ENCODE results near the gene RPL13A. TPM values are rescaled to one million over a fixed set of nuclear protein-coding genes. Genes with fewer than 3 reads are reported as not detected.

The RPL13A gene
- total and polyA plus RNA-seq, 2 of the 13 experiments (the other 11 are each of a cell fraction or from before 2014, with no cell fraction given), result 2,601 to 3,407 TPM

GRCh38 chr19:49533551-49534488, 46.4 kb downstream of the RPL13A start:
- WGBS (ENCODE audit: low lambda C conversion rate), result 94% methylated on average over 58 of the region's 87 CpGs
- Histone ChIP-seq H3K36me3 (replicated peaks in 1 of 2; ENCODE audit: control insufficient read depth in 1 of 2, insufficient read depth in 2 of 2, low read length in 2 of 2) (peaks cover 12 to 37% of the 10 kb centered on the region in 2 experiments), H3K4me2 (ENCODE audit: low read depth, low read length) (no peak overlapping the region), H3K9ac (ENCODE audit: insufficient read depth, low read depth, low read length) (no peak overlapping the region), H3K27ac (ENCODE audit: extremely low read length, insufficient read depth, low read length) (no peak overlapping the region), H3K79me2 (ENCODE audit: insufficient read depth, low read length) (no peaks in the 10 kb centered on the region), H3K4me1 (ENCODE audit: insufficient read depth, low read length) (no peaks in the 10 kb centered on the region), H3K27me3 (ENCODE audit: control insufficient read depth in 1 of 2, insufficient read depth in 2 of 2, low read length in 2 of 2) (no peaks in the 10 kb centered on the region), H2AFZ (ENCODE audit: low read length) (no peak overlapping the region), H3K4me3 (replicated peaks in 1 of 3; ENCODE audit: insufficient read depth in 1 of 3, low read depth in 2 of 3, low read length in 3 of 3) (no peak overlapping the region), H4K20me1 (ENCODE audit: insufficient read depth, low read length) (no peaks in the 10 kb centered on the region), H3K9me3 (ENCODE audit: low read length) (no peaks in the 10 kb centered on the region)
- no TSS peak for BruUV-seq (replicated peaks)
- FAIRE-seq (no peak), ATAC-seq (peak; percentile 14), DNase-seq (ENCODE audit: low spot score) (no peak)
- intact Hi-C loops (cut with micrococcal nuclease; ENCODE audit: unreplicated experiment), result no loop called here
- in situ Hi-C loops (cut with HindIII; ENCODE audit: extremely low pct_ligation_motif_present, low pct_unique_long_range_greater_than_20kb), result no loop called here
- ChIA-PET CTCF (ENCODE audit: low intra/inter-chr PET ratio, low total read pairs) (no interaction called here), POLR2A (no interaction called here)
- TF ChIP-seq BATF2 (CRISPR knock-in tag; IDR thresholded peaks at IDR 0.05) (no peak), AHDC1 (CRISPR knock-in tag; IDR thresholded peaks at IDR 0.05; ENCODE audit: borderline replicate concordance) (no peak), HOXA3 (CRISPR knock-in tag; IDR thresholded peaks at IDR 0.05) (peak; percentile 60), DMAP1 (CRISPR knock-in tag; IDR thresholded peaks at IDR 0.05) (no peak), ZNF652 (CRISPR knock-in tag; IDR thresholded peaks at IDR 0.05; ENCODE audit: borderline replicate concordance, low read depth) (no peak), ZNF672 (CRISPR knock-in tag; IDR thresholded peaks at IDR 0.05) (no peak), RBAK (CRISPR knock-in tag; IDR thresholded peaks at IDR 0.05) (no peak), U2AF1 (optimal IDR thresholded peaks at IDR 0.05; ENCODE audit: low read depth, low read length) (no peak), ZBTB38 (CRISPR knock-in tag; IDR thresholded peaks at IDR 0.05) (peak; percentile 63), SP140L (CRISPR knock-in tag; IDR thresholded peaks at IDR 0.05; ENCODE audit: borderline replicate concordance) (no peak), AGO2 (optimal IDR thresholded peaks at IDR 0.05; ENCODE audit: low read depth, low read length) (peak; percentile 44), TOE1 (CRISPR knock-in tag; IDR thresholded peaks at IDR 0.05) (no peak), RNF219 (CRISPR knock-in tag; IDR thresholded peaks at IDR 0.05) (no peak), ZNF256 (CRISPR knock-in tag; conservative IDR thresholded peaks at IDR 0.05) (no peak)

Data from HepG2 (cell line).